ENCODE data around the gene ATRAID.
"Not testable (repeated sequence)": the region's sequence is repeated elsewhere in the genome, so short reads cannot be mapped to it uniquely, and the experiment has no call there.

Gene ATRAID

DNA sequence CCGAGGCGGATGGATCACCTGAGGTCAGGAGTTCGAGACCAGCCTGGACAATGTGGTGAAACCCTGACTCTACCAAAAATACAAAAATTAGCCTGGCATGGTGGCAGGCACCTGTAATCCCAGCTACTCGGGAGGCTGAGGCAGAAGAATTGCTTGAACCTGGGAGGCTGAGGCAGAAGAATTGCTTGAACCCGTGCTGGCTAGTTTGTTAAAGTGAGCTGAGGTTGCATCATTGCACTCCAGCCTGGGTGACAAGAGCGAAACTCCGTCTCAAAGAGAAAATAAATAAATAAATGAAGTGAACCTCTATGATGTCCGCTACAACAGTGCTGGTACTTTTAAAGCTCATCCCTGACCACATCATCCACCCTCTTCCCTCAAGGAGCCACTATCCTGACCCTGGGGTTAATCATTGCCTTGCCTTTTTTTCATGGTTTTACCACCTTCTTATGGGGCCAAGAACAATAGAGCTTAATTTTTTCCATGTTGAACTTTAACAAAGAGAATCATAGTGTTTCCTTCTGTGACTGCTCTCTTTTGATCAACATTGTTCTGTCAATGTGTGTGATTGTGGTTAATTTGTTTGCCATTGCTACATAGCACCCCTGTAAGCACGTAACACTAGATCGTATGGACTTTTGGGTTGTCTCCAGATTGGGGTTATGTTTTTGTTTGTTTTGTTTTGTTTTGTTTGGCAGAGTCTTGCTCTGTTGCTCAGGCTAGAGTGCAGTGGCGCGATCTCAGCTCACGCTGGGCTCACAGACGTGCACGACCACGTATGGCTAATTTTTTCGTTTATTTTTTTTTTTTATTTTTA is 17.1 kb upstream of the ATRAID start:
- DNase-seq: no peak

DNA sequence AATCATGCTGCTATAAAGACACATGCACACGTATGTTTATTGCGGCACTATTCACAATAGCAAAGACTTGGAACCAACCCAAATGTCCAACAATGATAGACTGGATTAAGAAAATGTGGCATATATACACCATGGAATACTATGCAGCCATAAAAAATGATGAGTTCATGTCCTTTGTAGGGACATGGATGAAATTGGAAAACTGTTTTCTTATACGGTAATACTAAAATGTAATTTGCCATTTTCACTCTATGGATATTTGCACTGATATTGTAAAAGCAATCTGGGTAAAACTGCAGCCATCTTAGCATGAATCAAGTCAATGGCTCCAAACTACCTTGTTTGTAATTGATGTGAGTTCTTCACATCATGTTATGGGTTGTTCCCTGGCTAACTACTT is 16.0 kb upstream of the ATRAID start:
- not testable (repeated sequence) for DNase-seq

DNA sequence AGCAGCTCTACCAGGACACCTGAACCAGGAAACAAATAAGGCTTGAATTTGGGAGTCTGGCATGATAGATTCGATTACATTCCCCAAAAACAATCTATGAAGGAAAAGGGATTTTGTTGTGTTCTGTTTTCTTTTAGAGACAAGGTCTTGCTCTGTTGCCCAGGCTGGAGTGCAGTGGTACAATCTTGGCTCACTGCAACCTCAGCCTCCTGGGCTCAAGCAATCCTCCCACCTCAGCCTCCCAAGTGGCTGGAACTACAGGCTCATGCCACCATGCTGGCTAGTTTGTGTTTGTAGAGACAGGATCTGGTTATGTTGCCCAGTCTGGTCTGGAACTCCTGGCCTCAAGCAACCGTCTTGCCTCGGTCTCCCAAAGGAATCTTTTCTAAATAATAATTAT is 13.8 kb upstream of the ATRAID start:
- DNase-seq: not testable (repeated sequence)

DNA sequence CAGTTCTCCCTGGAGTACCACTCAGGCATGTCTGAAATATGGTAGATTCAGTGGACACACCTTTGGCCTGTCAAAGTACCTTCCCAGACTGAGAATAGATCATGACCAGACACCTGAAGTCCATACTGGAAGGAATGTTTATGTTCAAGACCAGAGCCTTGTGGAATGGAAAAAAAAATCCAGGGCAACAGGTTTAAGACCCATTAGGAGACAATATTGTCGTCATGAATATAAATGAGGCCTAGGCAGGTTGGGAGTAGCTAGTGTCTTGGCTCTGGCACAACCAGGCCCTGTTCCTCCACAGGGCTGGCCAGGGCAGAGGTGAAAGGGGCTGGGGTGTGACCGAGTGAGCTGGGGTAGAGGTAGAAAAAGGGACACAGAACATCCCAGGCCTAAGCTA is 13.2 kb upstream of the ATRAID start:
- DNase-seq: no peak

DNA sequence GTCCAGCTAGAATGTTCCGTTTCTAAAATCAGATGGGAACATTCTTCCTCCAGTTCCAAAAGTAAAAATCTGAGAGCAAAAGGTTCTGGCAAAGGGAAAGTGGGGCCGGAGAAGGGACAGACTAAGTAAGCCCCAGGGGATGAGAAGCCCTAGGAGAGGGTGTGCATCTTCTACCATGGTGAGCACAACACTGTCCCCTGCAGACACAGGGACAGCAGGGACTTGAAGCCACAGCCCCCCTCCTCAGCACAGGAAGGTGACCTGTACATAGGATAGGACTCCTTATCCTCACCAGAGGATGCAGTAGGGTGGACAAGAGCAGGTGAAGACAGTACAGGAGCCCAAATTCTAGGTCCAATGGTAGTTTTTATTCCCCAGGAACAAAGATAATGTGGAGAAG is 12.6 kb upstream of the ATRAID start:
- no peak for DNase-seq

DNA sequence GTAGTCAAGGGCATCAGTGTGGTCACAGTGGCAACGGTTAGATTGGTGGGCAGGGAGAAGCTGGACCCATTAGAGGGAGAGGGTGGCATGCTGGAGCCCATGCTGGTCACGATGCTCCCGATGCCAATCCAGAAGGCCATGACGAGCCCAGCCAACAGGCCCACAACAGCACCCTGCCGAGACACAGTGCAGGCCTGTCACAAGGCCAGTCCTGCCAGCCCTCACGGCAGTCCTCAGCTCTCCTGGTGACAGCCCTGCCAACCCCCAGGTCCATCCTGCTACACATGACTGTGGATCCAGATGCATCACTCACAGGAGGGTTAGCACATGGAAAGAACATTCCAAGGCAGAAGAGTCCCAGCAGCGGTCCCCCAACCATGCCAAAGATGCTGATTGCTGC is 10.2 kb upstream of the ATRAID start:
- DNase-seq: no peak

DNA sequence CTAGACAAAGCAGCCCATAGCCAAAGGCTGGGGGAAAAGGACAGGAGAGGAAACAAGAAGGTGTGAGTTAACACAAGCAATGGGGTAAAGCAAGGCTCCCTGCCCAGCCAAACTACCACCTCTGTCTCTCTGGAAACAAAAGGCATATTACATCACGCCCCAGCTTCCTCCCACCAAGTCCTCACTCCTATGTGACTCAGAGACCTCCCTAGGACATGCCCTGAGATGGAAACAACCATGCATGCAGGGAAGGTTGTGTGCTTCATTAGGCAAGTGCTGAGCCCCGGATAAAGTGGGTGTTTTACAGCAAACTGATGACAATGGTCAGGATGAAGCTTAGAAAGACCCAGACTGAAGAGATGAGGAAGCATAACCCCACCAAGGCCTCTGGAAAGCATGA is 9.0 kb upstream of the ATRAID start:
- DNase-seq: no peak

DNA sequence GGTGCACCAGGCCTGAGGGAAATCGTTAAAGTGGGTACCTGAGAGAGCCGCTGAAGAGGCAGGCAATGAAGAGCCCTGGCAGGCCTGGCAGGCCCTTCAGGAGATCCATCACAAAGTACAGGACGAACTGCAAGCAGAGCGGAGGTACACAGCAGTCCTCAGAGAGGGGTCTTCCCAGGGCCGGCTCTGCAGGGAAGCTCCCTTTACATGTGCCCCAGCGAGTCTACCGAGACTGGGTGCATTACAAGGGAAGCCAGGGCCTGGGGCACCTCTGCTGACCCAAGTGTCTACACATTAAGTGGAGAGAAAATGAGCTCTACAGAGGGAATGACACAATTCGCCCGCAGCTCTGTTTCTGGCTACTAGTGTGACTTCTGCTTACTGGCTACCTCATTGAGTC is 8.1 kb upstream of the ATRAID start:
- DNase-seq: no peak

DNA sequence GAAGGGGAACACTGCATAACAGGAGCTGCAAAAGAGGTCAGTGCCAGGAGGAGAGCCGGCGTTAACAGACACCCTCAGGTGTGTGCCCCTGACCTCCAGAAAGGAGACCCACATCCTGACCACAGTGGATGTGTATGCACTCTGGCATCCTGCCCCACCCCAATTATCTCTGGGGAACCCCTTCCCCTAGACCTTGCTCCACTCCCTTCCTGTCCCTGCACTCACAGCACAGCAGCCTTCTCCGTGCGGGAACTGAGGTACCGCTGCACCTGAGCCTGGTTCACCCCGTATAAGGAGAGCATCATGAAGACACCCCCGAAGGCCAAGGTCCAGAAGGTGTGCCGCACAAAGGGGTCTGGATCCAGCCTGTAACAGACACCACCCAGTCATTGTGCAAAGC is 7.3 kb upstream of the ATRAID start:
- DNase-seq: no peak

DNA sequence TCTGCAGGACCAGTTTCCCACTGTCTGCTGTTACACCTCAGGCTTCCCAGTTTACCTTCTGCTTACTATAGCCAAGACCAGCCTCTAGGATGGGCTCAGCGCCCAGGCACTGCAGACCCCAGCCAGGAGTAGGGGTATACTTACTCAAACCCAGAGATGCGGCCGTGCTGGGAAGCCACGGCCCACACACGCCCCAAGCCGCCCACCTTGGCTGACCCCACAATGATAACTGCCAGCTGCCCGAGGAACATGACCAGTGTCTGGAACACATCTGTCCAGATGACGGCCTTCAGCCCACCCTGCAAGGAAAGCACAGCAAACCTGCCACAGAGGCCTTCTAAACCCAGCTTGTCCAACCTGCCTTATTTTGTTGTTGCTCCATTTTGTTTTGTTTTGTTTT is 6.6 kb upstream of the ATRAID start:
- DNase-seq: no peak

DNA sequence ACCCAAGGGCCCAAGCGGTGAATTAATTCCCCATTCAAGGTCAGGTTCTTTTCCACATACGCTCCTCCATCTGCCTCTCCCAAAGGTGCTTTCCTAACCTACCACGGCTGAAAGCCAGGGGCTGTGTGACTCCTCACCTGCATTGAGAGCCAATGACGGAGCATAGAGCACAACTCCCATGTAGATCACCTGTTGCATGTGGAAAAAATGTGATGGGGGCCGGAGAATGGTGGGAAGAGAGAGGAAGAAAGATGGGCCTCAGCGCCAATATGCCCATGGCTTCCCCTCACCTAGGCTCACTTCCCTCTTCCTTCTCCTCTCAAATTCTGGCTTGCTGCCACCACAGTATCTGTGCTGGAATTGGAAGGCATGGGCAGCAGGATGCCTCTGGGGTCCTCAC is 5.5 kb upstream of the ATRAID start:
- no peak for DNase-seq

DNA sequence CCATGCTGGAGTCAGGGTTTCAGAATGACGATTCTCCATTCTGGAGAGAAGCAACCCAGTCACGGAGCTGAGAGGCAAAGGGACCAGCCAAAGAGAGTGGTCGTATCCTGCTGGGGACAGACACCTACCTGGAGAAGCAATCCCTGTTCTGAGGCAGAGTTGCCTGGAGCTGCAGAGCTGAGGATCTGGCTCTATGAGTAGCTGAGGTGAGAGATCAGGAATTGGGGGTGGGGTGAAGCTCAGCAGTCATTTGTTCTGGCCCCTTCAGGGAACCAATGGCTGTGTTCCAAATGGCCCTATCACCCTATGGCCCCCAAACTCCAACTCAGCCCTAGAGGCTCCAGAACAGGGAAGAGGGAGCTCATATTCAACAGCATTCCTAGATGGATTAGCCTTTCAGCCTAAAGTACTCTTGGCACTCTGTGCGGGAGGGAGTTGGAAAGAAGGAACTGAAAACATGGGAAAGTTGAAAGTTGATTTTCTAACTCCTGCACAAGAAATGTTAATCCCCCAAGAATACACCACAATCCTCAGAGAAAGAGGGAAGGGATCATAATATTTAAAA is 3.3 kb upstream of the ATRAID start:
- no peak for DNase-seq

DNA sequence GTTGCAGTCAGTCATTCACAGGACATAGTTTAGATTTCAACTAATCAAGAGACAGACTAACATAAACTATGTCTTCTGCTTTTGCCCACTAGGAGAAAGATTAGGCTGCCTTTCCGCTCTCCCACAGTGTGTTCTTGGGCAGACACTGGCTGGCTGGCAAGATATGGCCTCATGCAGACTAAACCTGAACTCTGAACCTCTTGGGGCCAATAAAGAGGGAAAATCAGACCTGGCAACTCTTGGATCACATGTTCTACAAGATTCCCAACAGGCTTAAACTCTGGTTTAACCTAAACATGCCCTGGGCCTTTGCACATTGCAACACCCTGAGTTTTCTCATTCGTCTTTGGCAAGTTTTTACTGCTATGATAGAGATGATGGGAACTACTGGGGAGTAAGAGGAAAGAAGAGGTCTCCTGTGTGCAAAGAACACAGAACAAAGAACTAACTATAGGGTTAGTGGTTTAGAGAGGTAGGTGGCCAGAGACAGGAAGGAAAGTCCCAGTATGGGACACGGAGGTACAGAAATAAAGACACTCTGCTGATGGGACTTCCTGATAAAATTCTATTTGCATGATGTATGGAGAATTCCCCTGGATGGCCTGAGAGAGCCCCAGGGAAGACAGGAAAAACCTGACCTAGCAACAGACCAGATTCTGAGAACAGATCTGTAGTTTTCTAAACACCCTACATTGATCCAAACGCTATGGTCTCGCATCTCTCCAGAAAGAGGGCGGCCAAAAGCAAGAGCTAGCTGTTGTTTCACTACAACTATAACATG is 2.0 kb upstream of the ATRAID start:
- no peak for DNase-seq

DNA sequence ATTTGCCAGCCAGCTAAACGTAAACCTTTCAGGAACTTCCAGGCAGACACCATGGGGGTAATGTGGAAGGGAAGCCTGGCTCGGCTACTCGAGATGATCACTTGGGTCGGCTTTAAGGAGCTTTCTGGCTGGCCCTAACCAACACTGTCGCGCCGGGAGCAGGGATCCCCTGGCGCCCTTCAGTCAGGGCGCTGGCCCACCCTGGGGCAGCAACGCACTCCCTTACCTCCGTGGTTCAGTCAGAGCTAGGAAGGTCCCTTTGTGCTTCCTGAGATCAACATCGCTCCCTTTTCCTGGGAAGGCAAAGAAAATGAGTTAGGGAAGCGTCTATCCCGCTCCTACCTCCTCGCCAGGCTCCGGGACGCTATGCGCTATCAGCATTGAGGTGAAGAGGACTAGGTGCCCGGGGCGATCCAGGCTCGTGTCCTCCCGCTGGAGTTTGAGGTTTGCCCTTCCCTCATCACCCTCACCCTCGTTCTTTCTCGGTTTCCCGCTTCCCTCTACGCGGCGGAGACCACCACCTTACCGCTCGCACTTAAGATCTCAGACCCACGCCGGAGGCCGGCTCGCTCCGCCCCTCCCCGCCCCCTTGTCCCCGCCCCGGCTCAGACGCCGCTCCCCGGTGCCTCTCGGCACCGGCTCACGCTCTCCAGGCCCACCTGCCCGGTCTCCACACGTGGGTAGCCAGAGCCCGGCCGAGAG is 449 bp upstream of the ATRAID start:
- no peak for DNase-seq

DNA sequence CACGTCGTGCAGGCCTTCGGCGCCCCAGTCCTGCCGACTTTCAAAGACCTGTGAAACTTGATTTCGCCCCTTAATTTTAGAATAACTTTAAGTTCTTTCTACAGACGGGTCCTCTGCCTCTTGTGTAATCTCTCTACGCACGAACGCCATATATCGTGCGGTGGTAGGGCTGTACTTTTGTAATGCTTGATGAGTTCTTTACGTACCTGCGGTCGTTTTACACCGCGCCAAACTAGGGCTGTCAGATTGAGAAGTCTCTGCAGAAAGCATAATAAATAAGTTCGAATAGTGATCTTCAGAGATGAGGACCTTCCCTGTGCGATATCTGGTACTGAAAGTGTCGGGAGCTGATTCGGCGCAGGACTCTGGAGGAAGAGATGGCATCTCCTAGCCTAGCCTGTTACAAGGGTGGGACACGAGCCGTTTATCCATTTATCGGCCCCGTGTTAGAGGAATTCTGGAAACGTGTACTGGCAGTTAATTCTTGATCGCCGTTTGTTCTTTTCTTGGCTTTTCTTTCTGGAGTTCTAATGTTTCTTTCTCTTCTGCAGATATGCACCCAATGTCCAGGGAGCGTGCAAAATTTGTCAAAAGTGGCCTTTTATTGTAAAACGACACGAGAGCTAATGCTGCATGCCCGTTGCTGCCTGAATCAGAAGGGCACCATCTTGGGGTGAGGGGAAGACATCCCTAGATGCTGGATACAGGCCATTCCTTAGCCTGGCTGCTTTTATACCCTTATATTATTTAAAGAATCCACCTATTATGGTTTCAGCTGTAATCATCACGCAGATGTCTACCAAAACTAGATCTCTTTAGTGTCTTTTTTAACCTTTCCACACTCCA is 1.0 kb downstream of the ATRAID start:
- peak; percentile 67 for DNase-seq

DNA sequence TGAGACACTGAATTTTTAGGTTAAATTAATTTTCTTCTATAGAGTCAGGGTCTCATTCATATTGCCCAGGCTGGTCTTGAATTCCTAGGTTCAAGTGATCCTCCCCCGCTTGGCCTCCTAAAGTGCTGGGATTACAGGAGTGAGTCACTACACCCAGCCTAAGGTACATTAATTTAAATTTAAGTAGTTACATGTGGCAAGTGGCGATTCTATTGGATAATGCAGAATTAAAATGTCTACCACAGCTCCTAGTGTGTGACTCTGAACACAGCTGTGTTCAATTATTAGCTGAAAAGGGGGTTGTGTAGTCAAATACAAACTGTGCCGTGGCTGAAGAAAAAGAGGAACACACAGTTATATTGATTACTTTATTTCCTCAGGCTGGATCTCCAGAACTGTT is 3.1 kb downstream of the ATRAID start:
- peak; percentile 88 for DNase-seq

DNA sequence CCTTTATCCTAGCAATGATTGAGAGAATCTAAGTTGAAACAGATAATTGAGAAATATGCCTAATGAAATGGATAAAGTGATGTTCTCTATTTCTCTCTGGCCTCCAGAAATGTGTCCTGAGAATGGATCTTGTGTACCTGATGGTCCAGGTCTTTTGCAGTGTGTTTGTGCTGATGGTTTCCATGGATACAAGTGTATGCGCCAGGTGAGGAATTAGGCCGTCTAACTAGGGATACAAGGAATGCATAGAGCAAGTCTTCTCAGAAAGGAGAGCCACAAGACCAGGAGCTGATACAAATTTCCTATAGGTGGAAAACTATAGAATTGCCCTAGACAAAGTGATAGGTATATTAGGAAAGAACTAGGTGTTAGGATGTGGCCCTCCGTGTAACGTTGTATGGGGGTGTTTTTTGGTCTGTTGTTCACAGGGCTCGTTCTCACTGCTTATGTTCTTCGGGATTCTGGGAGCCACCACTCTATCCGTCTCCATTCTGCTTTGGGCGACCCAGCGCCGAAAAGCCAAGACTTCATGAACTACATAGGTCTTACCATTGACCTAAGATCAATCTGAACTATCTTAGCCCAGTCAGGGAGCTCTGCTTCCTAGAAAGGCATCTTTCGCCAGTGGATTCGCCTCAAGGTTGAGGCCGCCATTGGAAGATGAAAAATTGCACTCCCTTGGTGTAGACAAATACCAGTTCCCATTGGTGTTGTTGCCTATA is 4.7 kb downstream of the ATRAID start:
- no peak for DNase-seq

DNA sequence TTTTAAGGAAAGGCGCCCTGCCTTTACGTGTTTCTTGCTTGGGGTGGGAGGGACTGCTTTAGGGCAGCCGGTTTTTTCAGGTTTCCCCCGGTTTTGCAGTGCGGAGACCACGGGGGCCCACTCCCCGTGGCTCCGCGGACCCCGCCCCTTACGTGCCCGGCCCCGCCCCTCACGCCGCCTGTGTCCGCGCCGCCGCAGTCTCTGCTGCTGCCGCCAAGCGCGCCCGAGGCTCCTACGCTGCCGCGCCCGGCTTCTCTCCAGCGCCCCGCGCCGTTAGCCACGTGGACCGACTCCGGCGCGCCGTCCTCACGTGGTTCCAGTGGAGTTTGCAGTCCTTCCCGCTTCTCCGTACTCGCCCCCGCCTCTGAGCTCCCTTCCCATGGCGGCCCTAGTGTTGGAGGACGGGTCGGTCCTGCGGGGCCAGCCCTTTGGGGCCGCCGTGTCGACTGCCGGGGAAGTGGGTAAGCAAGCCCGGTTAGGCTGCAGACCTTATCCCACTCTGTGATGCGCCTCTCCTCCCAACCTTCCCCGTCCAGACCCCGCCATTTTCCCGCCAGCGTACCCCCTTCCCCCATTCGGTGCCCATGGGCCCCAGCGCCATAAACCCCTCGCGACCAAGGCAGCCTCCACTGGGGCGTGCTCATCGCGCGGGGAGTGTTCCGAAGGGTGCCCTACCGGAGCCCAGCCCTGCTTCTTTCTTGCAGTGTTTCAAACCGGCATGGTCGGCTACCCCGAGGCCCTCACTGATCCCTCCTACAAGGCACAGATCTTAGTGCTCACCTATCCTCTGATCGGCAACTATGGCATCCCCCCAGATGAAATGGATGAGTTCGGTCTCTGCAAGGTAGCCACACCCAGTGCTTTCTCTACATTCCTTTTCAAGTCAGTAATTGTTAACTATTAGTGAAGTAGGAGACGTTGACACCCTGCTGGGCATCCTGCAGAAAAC is 5.6 kb downstream of the ATRAID start, which contains the start of gene CAD:
Gene CAD (plus strand): TSS at position 197 of the 949 bp plus-strand sequence. CDS start 183 bp downstream, at position 380.
- DNase-seq: peak; percentile 85

DNA sequence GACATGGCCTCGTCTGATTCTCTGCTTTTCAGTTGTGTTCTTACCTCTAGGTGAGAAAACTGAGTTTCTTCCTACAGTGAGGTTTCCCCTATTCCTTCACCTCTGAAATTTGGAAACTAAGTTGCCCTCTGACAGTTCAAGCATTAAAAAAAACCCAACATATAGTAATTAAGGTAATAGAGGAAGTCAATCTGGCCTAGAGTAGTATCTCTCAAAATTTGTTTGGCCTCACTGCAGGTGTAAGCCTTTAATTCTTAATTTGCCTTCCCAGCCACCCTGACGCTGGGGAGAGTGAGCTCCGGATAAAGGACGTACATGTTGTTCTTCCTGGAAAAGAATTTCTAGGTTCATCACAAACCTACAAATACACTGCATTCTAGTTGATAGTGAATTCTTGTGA is 6.8 kb downstream of the ATRAID start:
- DNase-seq: no peak

DNA sequence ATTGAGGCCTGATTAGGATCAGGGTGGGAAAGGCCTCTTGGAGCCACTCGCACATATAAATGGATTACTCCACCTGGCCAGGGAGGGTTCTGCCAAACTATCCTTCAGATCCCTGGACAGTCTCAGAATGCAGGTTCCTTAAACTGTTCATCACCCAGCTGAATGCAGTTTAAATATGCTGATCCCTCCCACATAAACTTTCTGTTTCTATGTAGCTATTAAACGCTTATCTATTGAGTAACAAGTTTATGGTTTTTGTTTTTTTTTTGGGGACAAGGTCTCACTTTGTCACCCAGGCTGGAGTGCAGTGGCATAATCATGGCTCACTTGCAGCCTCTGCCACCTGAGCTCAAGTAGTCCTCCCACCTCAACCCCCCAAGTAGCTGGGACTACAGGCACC is 7.2 kb downstream of the ATRAID start:
- DNase-seq: no peak
